HepG2 (cell line): ENCODE measurements around the gene STK32B.

Source experiments
- CTCF ChIP-seq: sonication (generic); formaldehyde crosslinking; IDR thresholded peaks from 2 replicates; pipeline ENCODE4 v1.5.0; 2020; ENCODE audit warnings: mild to moderate bottlenecking, missing genetic modification reagents, moderate library complexity
- HHEX ChIP-seq: IDR thresholded peaks from 2 replicates; pipeline ENCODE4 v1.6.1; 2016; ENCODE audit warnings: control low read depth
- JUND ChIP-seq: sonication (generic); formaldehyde crosslinking; IDR thresholded peaks from 2 replicates; pipeline ENCODE4 v1.8.0; 2022; ENCODE audit warnings: mild to moderate bottlenecking, missing genetic modification reagents
- RAD21 ChIP-seq: fragments of 450-650 bp; formaldehyde crosslinking; IDR thresholded peaks from 2 replicates; pipeline ENCODE4 v1.5.0; 2020; ENCODE audit warnings: mild to moderate bottlenecking
- TARDBP ChIP-seq: sonication (generic); formaldehyde crosslinking; IDR thresholded peaks from 2 replicates; pipeline ENCODE4 v1.8.0; 2022; ENCODE audit warnings: mild to moderate bottlenecking, missing genetic modification reagents
- ZBTB21 ChIP-seq: sonication (generic); formaldehyde crosslinking; IDR thresholded peaks from 2 replicates; pipeline ENCODE4 v1.4.0; 2020; ENCODE audit warnings: missing genetic modification reagents
- ZNF484 ChIP-seq: sonication (generic); formaldehyde crosslinking; IDR thresholded peaks from 2 replicates; pipeline ENCODE4 v1.5.1; 2020; ENCODE audit warnings: mild to moderate bottlenecking, low read depth, missing genetic modification reagents, borderline replicate concordance
- TF ChIP-seq, protein P1 (sequence below): sonication (generic); formaldehyde crosslinking; IDR thresholded peaks from 2 replicates; pipeline ENCODE4 v1.8.1; 2023; ENCODE audit warnings: missing genetic modification reagents, inconsistent platforms, borderline replicate concordance
- TF ChIP-seq, protein P2 (sequence below), 2 experiments: fragments of 450-650 bp in 1 of 2; sonication (generic) in 1 of 2; formaldehyde crosslinking in 1 of 2; IDR thresholded peaks; 2 replicates each; pipeline versions ENCODE4 v1.6.1 to v1.8.0; 2016 to 2022; ENCODE audit warnings: antibody characterized with exemption in 1 of 2, mild to moderate bottlenecking in 1 of 2, missing genetic modification reagents in 1 of 2

GRCh38 chr4:5142726-5143125 lies 91.4 kb downstream of the STK32B start:
- no peak for TF ChIP-seq TARDBP
- no peak for TF ChIP-seq JUND (CRISPR knock-in tag)
- TF ChIP-seq, protein P1, sequence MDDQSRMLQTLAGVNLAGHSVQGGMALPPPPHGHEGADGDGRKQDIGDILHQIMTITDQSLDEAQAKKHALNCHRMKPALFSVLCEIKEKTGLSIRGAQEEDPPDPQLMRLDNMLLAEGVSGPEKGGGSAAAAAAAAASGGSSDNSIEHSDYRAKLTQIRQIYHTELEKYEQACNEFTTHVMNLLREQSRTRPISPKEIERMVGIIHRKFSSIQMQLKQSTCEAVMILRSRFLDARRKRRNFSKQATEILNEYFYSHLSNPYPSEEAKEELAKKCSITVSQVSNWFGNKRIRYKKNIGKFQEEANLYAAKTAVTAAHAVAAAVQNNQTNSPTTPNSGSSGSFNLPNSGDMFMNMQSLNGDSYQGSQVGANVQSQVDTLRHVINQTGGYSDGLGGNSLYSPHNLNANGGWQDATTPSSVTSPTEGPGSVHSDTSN (CRISPR knock-in tag), result no peak
- TF ChIP-seq HHEX (CRISPR knock-in tag), result no peak
- TF ChIP-seq ZBTB21 (CRISPR knock-in tag), result no peak
- TF ChIP-seq RAD21 (CRISPR knock-in tag), result no peak
- TF ChIP-seq, protein P2, sequence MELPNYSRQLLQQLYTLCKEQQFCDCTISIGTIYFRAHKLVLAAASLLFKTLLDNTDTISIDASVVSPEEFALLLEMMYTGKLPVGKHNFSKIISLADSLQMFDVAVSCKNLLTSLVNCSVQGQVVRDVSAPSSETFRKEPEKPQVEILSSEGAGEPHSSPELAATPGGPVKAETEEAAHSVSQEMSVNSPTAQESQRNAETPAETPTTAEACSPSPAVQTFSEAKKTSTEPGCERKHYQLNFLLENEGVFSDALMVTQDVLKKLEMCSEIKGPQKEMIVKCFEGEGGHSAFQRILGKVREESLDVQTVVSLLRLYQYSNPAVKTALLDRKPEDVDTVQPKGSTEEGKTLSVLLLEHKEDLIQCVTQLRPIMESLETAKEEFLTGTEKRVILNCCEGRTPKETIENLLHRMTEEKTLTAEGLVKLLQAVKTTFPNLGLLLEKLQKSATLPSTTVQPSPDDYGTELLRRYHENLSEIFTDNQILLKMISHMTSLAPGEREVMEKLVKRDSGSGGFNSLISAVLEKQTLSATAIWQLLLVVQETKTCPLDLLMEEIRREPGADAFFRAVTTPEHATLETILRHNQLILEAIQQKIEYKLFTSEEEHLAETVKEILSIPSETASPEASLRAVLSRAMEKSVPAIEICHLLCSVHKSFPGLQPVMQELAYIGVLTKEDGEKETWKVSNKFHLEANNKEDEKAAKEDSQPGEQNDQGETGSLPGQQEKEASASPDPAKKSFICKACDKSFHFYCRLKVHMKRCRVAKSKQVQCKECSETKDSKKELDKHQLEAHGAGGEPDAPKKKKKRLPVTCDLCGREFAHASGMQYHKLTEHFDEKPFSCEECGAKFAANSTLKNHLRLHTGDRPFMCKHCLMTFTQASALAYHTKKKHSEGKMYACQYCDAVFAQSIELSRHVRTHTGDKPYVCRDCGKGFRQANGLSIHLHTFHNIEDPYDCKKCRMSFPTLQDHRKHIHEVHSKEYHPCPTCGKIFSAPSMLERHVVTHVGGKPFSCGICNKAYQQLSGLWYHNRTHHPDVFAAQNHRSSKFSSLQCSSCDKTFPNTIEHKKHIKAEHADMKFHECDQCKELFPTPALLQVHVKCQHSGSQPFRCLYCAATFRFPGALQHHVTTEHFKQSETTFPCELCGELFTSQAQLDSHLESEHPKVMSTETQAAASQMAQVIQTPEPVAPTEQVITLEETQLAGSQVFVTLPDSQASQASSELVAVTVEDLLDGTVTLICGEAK (IDR thresholded peaks at IDR 0.05), result no peak
- TF ChIP-seq, protein P2 (CRISPR knock-in tag; IDR thresholded peaks at IDR 0.05), result no peak
- TF ChIP-seq CTCF, result peak; percentile 28; the same call in 1 of the 2 replicates
- no peak for TF ChIP-seq ZNF484 (CRISPR knock-in tag)
